PC-3 (cell line): ENCODE results near the gene PTMS. TPM values are rescaled to one million over a fixed set of nuclear protein-coding genes. Genes with fewer than 3 reads are reported as not detected.

Experiments used
- ATAC-seq: fragments of 200-7000 bp; cut with Tn5 transposase; 2 replicates; pipeline ENCODE4 v1.9.1; 2020; ENCODE audit warnings: mild to moderate bottlenecking, moderate library complexity
- BruUV-seq: library from RNA; stranded (reverse); fragments of 400-500 nt; replicated peaks from 2 replicates; lab custom pipeline; 2021; lab: Mats Ljungman, UMichigan
- CTCF ChIA-PET: fragments of 300-600 bp; sonication (Branson Sonifier 250); formaldehyde crosslinking; loops from one replicate; lab custom pipeline; 2022; ENCODE audit warnings: antibody characterized with exemption; lab: Charles Lee
- POLR2A ChIA-PET: fragments of 300-600 bp; sonication (Branson Sonifier 250); formaldehyde crosslinking; loops from one replicate; lab custom pipeline; 2022; ENCODE audit warnings: antibody characterized with exemption; ENCODE audit not compliant: unreplicated experiment; lab: Charles Lee
- DNase-seq: peaks from one replicate; pipeline ENCODE4 v3.0.0-alpha.2; 2015
- H2AFZ ChIP-seq: fragments of 300-600 bp; sonication (generic); 2 replicates; pipeline ENCODE4 v1.6.0; 2016; ENCODE audit warnings: antibody characterized with exemption, low read length
- H3F3A ChIP-seq: fragments of 300-600 bp; sonication (generic); one replicate; pipeline ENCODE4 v1.6.0; 2017; ENCODE audit warnings: antibody characterized with exemption, low read length, control low read depth, mild to moderate bottlenecking; ENCODE audit not compliant: unreplicated experiment
- H3K27ac ChIP-seq: fragments of 300-600 bp; sonication (generic); 2 replicates; pipeline ENCODE4 v1.5.1; 2016; ENCODE audit warnings: mild to moderate bottlenecking, low read length
- H3K27me3 ChIP-seq: fragments of 300-600 bp; sonication (generic); 2 replicates; pipeline ENCODE4 v1.6.1; 2016; ENCODE audit warnings: low read length, mixed read lengths
- H3K36me3 ChIP-seq: fragments of 300-600 bp; sonication (generic); 2 replicates; pipeline ENCODE4 v1.6.1; 2016; ENCODE audit warnings: low read depth, mixed run types, low read length, mixed read lengths
- H3K4me1 ChIP-seq: fragments of 300-600 bp; sonication (generic); 2 replicates; pipeline ENCODE4 v1.5.1; 2016; ENCODE audit warnings: low read length; ENCODE audit not compliant: insufficient read depth
- H3K4me2 ChIP-seq: fragments of 300-600 bp; sonication (generic); 2 replicates; pipeline ENCODE4 v1.6.0; 2016; ENCODE audit warnings: low read length
- H3K4me3 ChIP-seq: fragments of 300-600 bp; sonication (generic); 2 replicates; pipeline ENCODE4 v1.5.1; 2016; ENCODE audit warnings: mild to moderate bottlenecking, low read length, mixed read lengths
- H3K79me2 ChIP-seq: fragments of 300-600 bp; sonication (generic); 2 replicates; pipeline ENCODE4 v1.6.1; 2017; ENCODE audit warnings: low read length, mixed read lengths
- H3K9ac ChIP-seq: fragments of 300-600 bp; sonication (generic); 2 replicates; pipeline ENCODE4 v1.6.0; 2016; ENCODE audit warnings: mild to moderate bottlenecking, low read length
- H3K9me2 ChIP-seq: fragments of 300-600 bp; sonication (generic); replicated peaks from 2 replicates; pipeline ENCODE4 v1.6.1; 2016; ENCODE audit warnings: mixed run types, low read length, mixed read lengths
- H3K9me3 ChIP-seq: fragments of 300-600 bp; sonication (generic); 2 replicates; pipeline ENCODE4 v1.6.1; 2016; ENCODE audit warnings: low read length, mixed read lengths
- H4K20me1 ChIP-seq: fragments of 300-600 bp; sonication (generic); 2 replicates; pipeline ENCODE4 v1.6.1; 2016; ENCODE audit warnings: low read length, mixed read lengths
- EZH2 ChIP-seq: fragments of 300-600 bp; sonication (generic); IDR thresholded peaks from one replicate; pipeline ENCODE4 v1.6.1; 2017; ENCODE audit warnings: antibody characterized with exemption, mild to moderate bottlenecking, low read length; ENCODE audit not compliant: unreplicated experiment
- EZH2phosphoT487 ChIP-seq: fragments of 300-600 bp; sonication (generic); IDR thresholded peaks from 2 replicates; pipeline ENCODE4 v1.6.1; 2018; ENCODE audit warnings: mild to moderate bottlenecking, antibody characterized with exemption, low read length, borderline replicate concordance
- intact Hi-C: fragments of 100-400 bp; cut with micrococcal nuclease; formaldehyde crosslinking; loops from 2 replicates; pipeline ENCODE4 v1.9.0; 2023
- total RNA-seq: library from RNA; depleted of rRNA; stranded (reverse); fragments of >200 nt; gene quantifications from 2 replicates; pipeline ENCODE4 v1.2.3, GENCODE V29; 2014
- TF ChIP-seq, protein P1 (sequence below): fragments of 300-600 bp; sonication (generic); conservative IDR thresholded peaks from 2 replicates; pipeline ENCODE4 v1.5.1; 2017; ENCODE audit warnings: antibody characterized with exemption, low read depth, mild to moderate bottlenecking, low read length

Gene PTMS
- total RNA-seq, 1 experiment from 2014 or later = 46.4 TPM

- H3K27ac ChIP-seq = no peak overlapping the region
- H3K4me3 ChIP-seq = no peak overlapping the region
- ATAC-seq (peak; percentile 18), DNase-seq (no peak)
- H2AFZ ChIP-seq = no peak overlapping the region
- ChIA-PET POLR2A (no interaction called here), CTCF (no interaction called here)
- H3K27me3 ChIP-seq = no peaks in the 10 kb centered on the region
- intact Hi-C loops = no loop called here
- no peaks in the 10 kb centered on the region for H3K79me2 ChIP-seq
- no peaks in the 10 kb centered on the region for H3K9me2 ChIP-seq
- H4K20me1 ChIP-seq = no peaks in the 10 kb centered on the region
- H3K36me3 ChIP-seq = no peaks in the 10 kb centered on the region
- H3K4me2 ChIP-seq = no peak overlapping the region
- no peak for TF ChIP-seq EZH2phosphoT487
- TF ChIP-seq, protein P1, sequence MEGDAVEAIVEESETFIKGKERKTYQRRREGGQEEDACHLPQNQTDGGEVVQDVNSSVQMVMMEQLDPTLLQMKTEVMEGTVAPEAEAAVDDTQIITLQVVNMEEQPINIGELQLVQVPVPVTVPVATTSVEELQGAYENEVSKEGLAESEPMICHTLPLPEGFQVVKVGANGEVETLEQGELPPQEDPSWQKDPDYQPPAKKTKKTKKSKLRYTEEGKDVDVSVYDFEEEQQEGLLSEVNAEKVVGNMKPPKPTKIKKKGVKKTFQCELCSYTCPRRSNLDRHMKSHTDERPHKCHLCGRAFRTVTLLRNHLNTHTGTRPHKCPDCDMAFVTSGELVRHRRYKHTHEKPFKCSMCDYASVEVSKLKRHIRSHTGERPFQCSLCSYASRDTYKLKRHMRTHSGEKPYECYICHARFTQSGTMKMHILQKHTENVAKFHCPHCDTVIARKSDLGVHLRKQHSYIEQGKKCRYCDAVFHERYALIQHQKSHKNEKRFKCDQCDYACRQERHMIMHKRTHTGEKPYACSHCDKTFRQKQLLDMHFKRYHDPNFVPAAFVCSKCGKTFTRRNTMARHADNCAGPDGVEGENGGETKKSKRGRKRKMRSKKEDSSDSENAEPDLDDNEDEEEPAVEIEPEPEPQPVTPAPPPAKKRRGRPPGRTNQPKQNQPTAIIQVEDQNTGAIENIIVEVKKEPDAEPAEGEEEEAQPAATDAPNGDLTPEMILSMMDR = no peak
- no peak for TF ChIP-seq EZH2
- no peak overlapping the region for H3K9ac ChIP-seq
- no TSS peak for BruUV-seq
- peaks cover 4% of the 10 kb centered on the region; the same call in 1 of the 2 replicates for H3K4me1 ChIP-seq
- no peaks in the 10 kb centered on the region for H3F3A ChIP-seq
- no peaks in the 10 kb centered on the region for H3K9me3 ChIP-seq
These were observed 9.3 kb downstream of the PTMS start for GRCh38 chr12:6775185-6776174.

DNA sequence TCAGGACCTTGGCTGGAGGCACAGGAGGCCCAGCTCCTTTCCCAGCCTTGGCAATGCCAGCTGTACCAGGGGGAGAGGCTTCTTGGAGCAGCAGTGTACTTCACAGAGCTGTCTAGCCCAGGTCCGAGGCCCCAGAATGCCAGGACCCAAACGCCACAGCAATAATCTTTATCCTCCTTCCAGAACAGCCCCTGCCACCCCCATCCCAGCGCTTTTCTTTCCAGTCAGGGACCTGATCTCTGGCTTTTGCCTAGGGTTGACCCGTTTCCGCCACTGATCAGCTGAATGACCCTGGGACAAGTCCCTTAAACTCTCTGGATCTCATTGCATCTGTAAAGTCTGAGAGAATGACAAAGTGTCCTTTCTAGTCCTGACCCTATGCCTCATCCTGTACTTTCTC lies 11.2 kb downstream of the PTMS start:
- ATAC-seq (no peak), DNase-seq (no peak)
- intact Hi-C loops = no loop called here
- H3K4me1 ChIP-seq = peaks cover 4% of the 10 kb centered on the region; the same call in 1 of the 2 replicates
- H3K9ac ChIP-seq = no peak overlapping the region
- no peaks in the 10 kb centered on the region for H4K20me1 ChIP-seq
- H3K79me2 ChIP-seq = no peaks in the 10 kb centered on the region
- ChIA-PET CTCF (no interaction called here), POLR2A (no interaction called here)
- no peaks in the 10 kb centered on the region for H3K9me3 ChIP-seq
- no peak overlapping the region for H2AFZ ChIP-seq
- BruUV-seq = no TSS peak
- H3K36me3 ChIP-seq = no peaks in the 10 kb centered on the region
- H3K27ac ChIP-seq = no peak overlapping the region
- TF ChIP-seq, protein P1 = no peak
- no peak for TF ChIP-seq EZH2phosphoT487
- TF ChIP-seq EZH2 = no peak
- H3K27me3 ChIP-seq = no peaks in the 10 kb centered on the region
- no peaks in the 10 kb centered on the region for H3K9me2 ChIP-seq
- H3F3A ChIP-seq = no peaks in the 10 kb centered on the region
- no peak overlapping the region for H3K4me3 ChIP-seq
- H3K4me2 ChIP-seq = no peak overlapping the region
